Mucosa of descending colon (tissue), 3 donors: ENCODE measurements around the gene CHST13. TPM values are rescaled to one million over a fixed set of nuclear protein-coding genes. Genes with fewer than 3 reads are reported as not detected.

ENCODE experiments used
- ATAC-seq: fragments of 200-7000 bp; cut with Tn5 transposase; one replicate; pipeline ENCODE4 v1.9.1; 2020; ENCODE audit warnings: mild to moderate bottlenecking, moderate library complexity
- DNase-seq, 3 donors: peaks; one replicate each; pipeline ENCODE4 v3.0.0-alpha.2; 2020
- H3K36me3 ChIP-seq: fragments of 200-600 bp; one replicate; pipeline ENCODE4 v1.8.0; 2021; ENCODE audit warnings: low read depth, mild to moderate bottlenecking
- H3K4me1 ChIP-seq: fragments of 200-600 bp; one replicate; pipeline ENCODE4 v1.8.0; 2021; ENCODE audit warnings: low read depth, mild to moderate bottlenecking
- H3K4me3 ChIP-seq: fragments of 200-600 bp; one replicate; pipeline ENCODE4 v1.8.0; 2021; ENCODE audit warnings: mild to moderate bottlenecking
- H3K9me3 ChIP-seq: fragments of 200-600 bp; one replicate; pipeline ENCODE4 v1.8.0; 2021; ENCODE audit warnings: mild to moderate bottlenecking
- CTCF ChIP-seq: fragments of 200-600 bp; IDR thresholded peaks from one replicate; pipeline ENCODE4 v1.8.0; 2022; ENCODE audit warnings: antibody characterized with exemption, mild to moderate bottlenecking
- intact Hi-C, 2 donors: fragments of 100-400 bp; cut with DNase I in 1 of 2; cut with micrococcal nuclease in 1 of 2; formaldehyde crosslinking; loops; one replicate each; pipeline versions ENCODE4 v1.11.0 to v1.11.1; 2022; cut with DNase I, micrococcal nuclease
- long read RNA-seq, 2 donors: library from polyadenylated mRNA; unstranded; transcript quantifications; one replicate each; pipeline ENCODE4 v2.0.0, GENCODE V29; 2019 to 2021
- total RNA-seq, 3 donors: library from RNA; stranded (reverse); fragmentation: NEBNext Ultra II Directional in 2 of 3; extraction: Animal tissue kit (Norgen Biotek cat#: 25700) in 2 of 3; gene quantifications; one replicate each; pipeline versions ENCODE4 v1.2.1 to v1.2.4, GENCODE V29; 2021 to 2023
- donor health status: DM: no; HTN: no; CAD: no; lungs with moderate emphysema.
- donor health status: DM: no; HTN: no; CAD: no.
- donor health status: DM: no; HTN: yes; CAD: no.

Gene CHST13
- 1 to 10 TPM in 1 of 3 donors, under 1 TPM in 2; 0.27 to 5.7 (median 0.98) TPM for total RNA-seq
- long read RNA-seq, donor 1, partial matches to known transcripts: 0 of 1 reads
- long read RNA-seq, donor 1, other reads (novel, unspliced or antisense): 0 of 1 reads
- long read RNA-seq, donor 2: 0 reads

- intact Hi-C loops: no loop called here
- peak; percentile 63 to 90 (median 89) for DNase-seq
- H3K36me3 ChIP-seq: no peaks in the 10 kb centered on the region
- no peaks in the 10 kb centered on the region for H3K9me3 ChIP-seq
- peak; percentile 86 for ATAC-seq
- no peak within 1 kb of the TSS for H3K4me3 ChIP-seq
- H3K4me1 ChIP-seq: peaks cover 11% of the 10 kb centered on the region
- TF ChIP-seq CTCF: no peak
These were observed at the start of gene CHST13 for GRCh38 chr3:126523745-126524428. Gene CHST13 (plus strand): TSS chr3:126524155. CDS start chr3:126524333, 178 bp downstream.

GRCh38 chr3:126474498-126475412 lies 49.2 kb upstream of the CHST13 start:
- intact Hi-C loops: no loop called here

GRCh38 chr3:126475413-126476114 lies 48.4 kb upstream of the CHST13 start, which contains the start of gene ZXDC:
Gene ZXDC (minus strand): TSS chr3:126475891. CDS start chr3:126475865, 26 bp downstream.
- peak; percentile 92 for ATAC-seq
- peak; percentile 44 for TF ChIP-seq CTCF

More at GRCh38 chr3:126474498-126475412, 49.2 kb upstream of the CHST13 start:
- Histone ChIP-seq H3K4me3 (peak overlapping the region; percentile 65), H3K9me3 (no peaks in the 10 kb centered on the region), H3K4me1 (peaks cover 19% of the 10 kb centered on the region), H3K36me3 (peaks cover 10% of the 10 kb centered on the region)
- ATAC-seq (peak; percentile 5), DNase-seq (peak; percentile 50 to 80 (median 69))
- no peak for TF ChIP-seq CTCF

GRCh38 chr3:126476166-126477060 lies 47.5 kb upstream of the CHST13 start:
- Histone ChIP-seq H3K9me3 (no peaks in the 10 kb centered on the region), H3K36me3 (no peaks in the 10 kb centered on the region), H3K4me1 (peaks cover 19% of the 10 kb centered on the region), H3K4me3 (peak overlapping the region; percentile 26)
- DNase-seq (peak; percentile 37 to 87 (median 77)), ATAC-seq (peak; percentile 27)
- intact Hi-C loops: no loop called here
- no peak for TF ChIP-seq CTCF

More at GRCh38 chr3:126475413-126476114, 48.4 kb upstream of the CHST13 start, which contains the start of gene ZXDC:
- peak; percentile 92 to 97 (median 97) for DNase-seq
- peaks cover 19% of the 10 kb centered on the region for H3K4me1 ChIP-seq
- H3K4me3 ChIP-seq: peak within 1 kb of the TSS; percentile 65
- no peaks in the 10 kb centered on the region for H3K9me3 ChIP-seq
- intact Hi-C loops: no loop called here
- peaks cover 4% of the 10 kb centered on the region for H3K36me3 ChIP-seq
